GM21825 (cell line): Measurements from ENCODE around the gene OSBPL8.

Experiments
- ATAC-seq: cut with Tn5 transposase; IDR thresholded peaks from one replicate; pipeline ENCODE4 v1.9.1; 2021; ENCODE audit warnings: mild to moderate bottlenecking, moderate library complexity; ENCODE audit not compliant: unreplicated experiment

OSBPL8 gene

DNA sequence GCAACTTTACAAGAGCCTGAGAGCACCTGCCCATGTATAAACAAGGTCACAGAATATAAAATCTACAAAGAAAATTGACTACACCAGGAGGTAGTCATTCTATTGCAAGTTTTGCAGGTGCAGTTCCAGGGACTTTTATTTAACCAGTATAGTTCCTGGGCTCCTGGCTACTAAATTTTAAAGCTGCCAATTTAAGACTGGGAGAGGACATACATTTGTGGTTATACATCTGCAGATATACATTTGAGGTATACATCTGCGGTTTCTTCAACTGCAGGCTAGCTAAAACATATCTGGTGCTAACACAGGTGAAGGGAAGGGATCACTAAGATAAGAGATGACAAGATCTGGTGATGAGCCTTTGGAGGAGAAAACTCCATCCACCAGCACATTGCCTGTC is 241.6 kb downstream of the OSBPL8 start:
- ATAC-seq: no peak

DNA sequence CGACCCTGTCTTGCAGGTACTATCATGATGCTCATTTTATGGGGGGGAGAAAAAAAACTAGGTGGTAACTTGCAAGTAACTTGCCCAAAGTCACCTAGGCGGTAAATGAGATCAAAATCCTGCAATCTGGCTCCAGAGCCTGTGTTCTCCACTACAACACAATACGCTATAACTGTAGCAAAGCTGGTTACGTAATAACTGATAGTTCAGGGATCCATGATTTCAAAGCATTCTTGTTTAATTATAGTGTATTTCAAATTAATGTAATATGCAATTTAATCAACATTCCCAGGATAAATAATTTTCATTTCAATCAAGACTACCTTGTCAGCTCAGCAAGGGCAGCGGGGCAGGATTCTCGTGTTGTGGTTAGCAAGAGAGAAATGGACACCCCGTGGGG is 243.1 kb downstream of the OSBPL8 start:
- no peak for ATAC-seq

DNA sequence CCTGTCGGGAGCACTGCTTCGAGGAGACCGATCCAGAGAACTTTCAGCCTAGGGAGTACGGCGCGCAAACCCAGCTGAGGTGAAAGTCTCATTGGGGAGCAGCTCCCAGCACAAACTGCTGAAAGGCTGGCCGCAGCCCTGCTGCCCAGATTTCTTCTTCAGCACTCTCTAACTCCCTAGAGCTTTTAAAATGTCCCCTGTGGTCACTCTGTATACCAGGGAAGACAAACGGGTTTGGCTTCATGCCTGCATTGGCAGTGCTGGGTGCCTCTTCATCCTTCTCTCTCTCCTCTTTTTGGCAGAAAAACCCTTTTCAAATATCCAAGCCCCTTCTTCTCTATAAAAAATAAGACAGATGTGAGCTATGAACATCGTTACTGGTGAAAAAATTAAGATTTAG is 246.3 kb downstream of the OSBPL8 start:
- no peak for ATAC-seq

DNA sequence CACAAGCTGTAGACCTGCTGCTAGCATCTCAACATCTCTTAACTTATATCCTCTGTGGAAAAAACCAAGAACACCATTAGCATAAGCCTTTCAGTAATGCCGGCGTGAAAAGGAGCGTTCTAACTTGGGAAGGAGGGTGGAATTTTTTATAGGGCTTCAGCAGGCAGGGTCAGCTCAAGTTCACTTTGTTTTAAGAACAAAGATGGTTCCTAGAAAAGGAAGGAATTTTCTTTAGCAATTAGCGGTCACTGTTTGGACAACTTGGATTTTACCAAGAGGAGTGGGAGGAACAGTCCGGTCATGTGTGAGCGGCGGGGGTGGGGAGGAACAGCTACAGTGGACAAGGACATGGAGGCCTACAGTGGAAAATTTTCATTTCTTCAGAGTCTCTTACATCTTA is 247.3 kb downstream of the OSBPL8 start:
- no peak for ATAC-seq

DNA sequence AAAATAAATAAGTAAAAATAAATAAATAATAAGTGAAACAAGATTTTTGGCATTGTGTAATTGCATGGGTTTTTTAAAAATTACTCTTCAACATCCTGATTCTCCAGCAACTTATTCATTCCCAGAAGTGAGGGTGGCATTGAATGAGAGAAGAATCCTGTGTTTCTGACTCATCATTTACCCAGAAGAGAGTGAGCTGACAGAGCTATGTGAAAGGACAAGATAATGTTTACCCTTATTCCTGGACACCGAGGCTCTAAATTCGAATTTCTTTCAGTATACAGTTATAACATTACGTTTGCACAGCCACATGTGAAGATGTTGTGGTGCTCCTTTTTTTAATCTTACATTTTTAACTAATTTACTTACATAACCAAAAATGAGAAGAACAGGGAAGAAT is 247.8 kb downstream of the OSBPL8 start:
- ATAC-seq: no peak

DNA sequence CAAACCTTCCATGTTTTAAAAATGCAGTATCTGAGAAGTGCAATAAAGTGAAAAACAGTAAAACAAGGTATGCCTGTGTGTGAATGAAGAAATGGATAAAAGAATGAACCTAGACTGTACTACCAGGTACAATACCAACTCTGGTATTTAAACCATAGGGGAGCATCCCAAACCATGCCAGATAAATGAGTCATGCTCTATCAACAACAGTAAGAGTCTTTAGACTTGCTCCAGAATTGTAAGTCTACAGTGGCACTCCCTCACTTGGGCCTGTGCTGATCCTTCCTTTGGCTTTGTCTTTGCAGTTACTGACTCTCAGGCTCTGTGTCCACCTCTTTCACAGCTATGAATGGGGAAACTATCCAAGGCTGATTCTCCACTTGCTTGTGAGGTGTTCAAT is 249.5 kb downstream of the OSBPL8 start:
- no peak for ATAC-seq

DNA sequence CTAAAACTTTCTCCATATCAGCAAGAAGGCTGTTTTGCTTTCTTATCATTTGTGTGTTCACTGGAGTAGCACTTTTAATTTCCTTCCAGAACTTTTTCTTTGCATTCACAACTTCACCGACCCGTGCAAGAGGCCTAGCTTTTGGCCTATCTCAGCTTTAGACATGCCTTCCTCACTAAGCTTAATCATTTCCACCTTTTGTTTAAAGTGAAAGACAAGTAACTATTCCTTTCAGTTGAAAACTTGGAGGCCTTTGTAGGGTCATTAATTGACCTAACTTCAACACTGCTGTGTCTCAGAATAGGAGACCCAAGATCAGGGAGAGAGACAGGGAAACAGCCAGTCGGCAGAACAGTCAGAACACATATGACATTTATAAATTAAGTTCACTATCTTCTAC is 250.7 kb downstream of the OSBPL8 start:
- ATAC-seq: no peak

DNA sequence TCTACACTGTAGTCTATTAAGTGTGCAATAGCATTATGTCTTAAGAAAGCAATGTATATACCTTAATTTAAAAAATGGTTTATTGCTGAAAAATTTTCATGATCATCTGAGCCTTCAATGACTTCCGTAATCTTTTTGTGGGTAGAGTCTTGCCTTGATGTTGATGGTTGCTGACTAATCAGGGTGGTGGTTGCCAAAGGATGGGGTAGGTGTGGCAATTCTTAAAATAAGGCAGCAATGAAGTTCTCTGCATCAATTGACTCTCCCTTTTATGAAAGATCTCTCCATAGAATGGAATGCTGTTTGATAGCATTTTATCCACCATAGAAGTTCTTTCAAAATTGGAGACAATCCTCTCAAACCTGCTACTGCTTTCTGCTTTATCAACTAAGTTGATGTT is 252.5 kb downstream of the OSBPL8 start:
- no peak for ATAC-seq

DNA sequence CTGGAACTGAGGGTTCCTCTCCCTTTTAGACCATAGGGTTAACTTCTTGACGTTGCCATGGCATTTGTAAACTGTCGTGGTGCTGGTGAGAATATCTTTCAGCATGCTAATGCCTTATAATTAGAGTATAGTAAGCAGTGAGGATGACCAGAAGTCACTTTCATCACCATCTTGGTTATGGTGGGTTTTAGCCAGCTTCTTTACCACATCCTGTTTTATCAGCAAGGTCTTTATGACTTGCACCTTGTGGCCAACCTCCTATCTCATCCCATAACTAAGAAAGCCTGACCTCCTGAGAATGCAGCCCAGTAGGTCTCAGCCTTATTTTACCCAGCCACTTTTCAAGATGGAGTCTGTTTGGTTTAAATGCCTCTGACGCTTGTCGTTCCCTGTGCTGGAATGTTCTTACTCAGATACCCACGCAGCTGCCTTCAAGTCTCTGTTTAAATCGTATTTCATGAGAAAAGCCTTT is 255.5 kb downstream of the OSBPL8 start:
- no peak for ATAC-seq

DNA sequence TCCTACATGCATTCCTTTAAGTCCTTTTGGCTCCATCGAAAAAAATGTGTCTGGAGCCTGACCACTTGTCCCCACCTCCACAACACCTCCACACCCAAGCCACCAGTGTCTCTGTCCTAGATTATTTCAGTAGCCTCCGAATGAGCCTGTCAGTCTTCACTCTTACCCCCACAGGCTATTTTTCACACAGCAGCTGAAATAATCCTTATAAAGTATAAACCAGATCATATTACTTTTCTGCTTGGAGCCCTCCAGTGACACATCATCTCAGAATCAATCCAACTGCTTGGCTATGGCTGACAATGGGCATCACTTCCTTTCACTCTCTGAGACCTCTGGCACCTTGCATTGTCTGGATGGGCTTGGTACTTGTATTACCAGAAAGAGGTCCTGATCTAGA is 256.2 kb downstream of the OSBPL8 start:
- ATAC-seq: no peak
